GM23338 (cell line): ENCODE data around the gene PCIF1. TPM values are rescaled to one million over a fixed set of nuclear protein-coding genes. Genes with fewer than 3 reads are reported as not detected.

Experiments used
- ATAC-seq: fragments of 200-7000 bp; cut with Tn5 transposase; 3 replicates; pipeline ENCODE4 v1.9.1; 2020
- DNase-seq: peaks from one replicate; pipeline ENCODE4 v3.0.0-alpha.2; 2015; ENCODE audit warnings: low spot score
- H2AFZ ChIP-seq: fragments of 200-600 bp; sonication (generic); 2 replicates; pipeline ENCODE4 v1.8.0; 2016; ENCODE audit warnings: antibody characterized with exemption, mild to moderate bottlenecking, moderate library complexity
- H3F3A ChIP-seq: fragments of 200-600 bp; sonication (generic); replicated peaks from 2 replicates; pipeline ENCODE4 v1.8.0; 2017; ENCODE audit warnings: antibody characterized with exemption, mixed run types, low read depth
- H3K27ac ChIP-seq: fragments of 200-600 bp; sonication (generic); 2 replicates; pipeline ENCODE4 v1.6.1; 2016; ENCODE audit warnings: low read depth
- H3K27me3 ChIP-seq: fragments of 200-600 bp; sonication (generic); 2 replicates; pipeline ENCODE4 v1.8.0; 2016; ENCODE audit warnings: mild to moderate bottlenecking, mixed run types, moderate library complexity; ENCODE audit not compliant: insufficient read depth
- H3K36me3 ChIP-seq: fragments of 200-600 bp; sonication (generic); 2 replicates; pipeline ENCODE4 v1.8.0; 2016; ENCODE audit warnings: mild to moderate bottlenecking; ENCODE audit not compliant: insufficient read depth
- H3K4me1 ChIP-seq: fragments of 200-600 bp; sonication (generic); 2 replicates; pipeline ENCODE4 v1.8.0; 2016; ENCODE audit warnings: mild to moderate bottlenecking, moderate library complexity; ENCODE audit not compliant: insufficient read depth
- H3K4me2 ChIP-seq: fragments of 200-600 bp; sonication (generic); 2 replicates; pipeline ENCODE4 v1.7.1; 2017; ENCODE audit warnings: mixed run types
- H3K4me3 ChIP-seq: fragments of 200-600 bp; sonication (generic); 2 replicates; pipeline ENCODE4 v1.6.1; 2016; ENCODE audit warnings: mixed run types
- H3K79me2 ChIP-seq: fragments of 200-600 bp; sonication (generic); replicated peaks from 2 replicates; pipeline ENCODE4 v1.8.0; 2017; ENCODE audit warnings: mild to moderate bottlenecking; ENCODE audit not compliant: insufficient read depth
- H3K9me2 ChIP-seq: fragments of 200-600 bp; sonication (generic); 2 replicates; pipeline ENCODE4 v1.8.0; 2017; ENCODE audit not compliant: insufficient read depth
- H4K20me1 ChIP-seq: fragments of 200-600 bp; sonication (generic); replicated peaks from 2 replicates; pipeline ENCODE4 v1.8.0; 2017; ENCODE audit warnings: mild to moderate bottlenecking; ENCODE audit not compliant: insufficient read depth
- H3K27ac Mint-ChIP-seq: 2 replicates; pipeline ENCODE4 v1.8.0; 2020; ENCODE audit warnings: inconsistent platforms, mild to moderate bottlenecking, moderate library complexity, mixed read lengths
- H3K27me3 Mint-ChIP-seq: 3 replicates; pipeline ENCODE4 v1.8.0; 2022; ENCODE audit warnings: low read depth, mild to moderate bottlenecking, moderate library complexity, mixed read lengths, inconsistent platforms; ENCODE audit not compliant: insufficient read depth, poor library complexity
- H3K36me3 Mint-ChIP-seq: 3 replicates; pipeline ENCODE4 v1.8.0; 2021; ENCODE audit warnings: low read depth, mild to moderate bottlenecking, inconsistent platforms, moderate library complexity, mixed read lengths
- H3K4me1 Mint-ChIP-seq: 3 replicates; pipeline ENCODE4 v1.8.0; 2020; ENCODE audit warnings: mild to moderate bottlenecking, inconsistent platforms, mixed read lengths
- H3K4me3 Mint-ChIP-seq: 3 replicates; pipeline ENCODE4 v1.8.0; 2021; ENCODE audit warnings: moderate library complexity, mild to moderate bottlenecking, inconsistent platforms, mixed read lengths
- H3K9me3 Mint-ChIP-seq: 3 replicates; pipeline ENCODE4 v1.8.0; 2020; ENCODE audit warnings: moderate library complexity, mild to moderate bottlenecking, inconsistent platforms, mixed read lengths
- CREB1 ChIP-seq: fragments of 250-450 bp; sonication (Bioruptor Pico); IDR thresholded peaks from 2 replicates; pipeline ENCODE4 v1.5.0; 2020; ENCODE audit warnings: low read depth, mild to moderate bottlenecking, moderate library complexity
- ETS1 ChIP-seq: IDR thresholded peaks from 2 replicates; pipeline ENCODE4 v1.6.1; 2016; ENCODE audit warnings: antibody characterized with exemption
- EZH2 ChIP-seq: fragments of 200-600 bp; sonication (generic); IDR thresholded peaks from one replicate; pipeline ENCODE4 v1.8.0; 2017; ENCODE audit warnings: antibody characterized with exemption, mild to moderate bottlenecking, low read depth; ENCODE audit not compliant: unreplicated experiment
- EZH2phosphoT487 ChIP-seq: fragments of 200-600 bp; sonication (generic); IDR thresholded peaks from one replicate; pipeline ENCODE4 v1.8.1; 2018; ENCODE audit warnings: antibody characterized with exemption; ENCODE audit not compliant: unreplicated experiment
- JUNB ChIP-seq: IDR thresholded peaks from one replicate; pipeline ENCODE4 v1.6.1; 2016; ENCODE audit warnings: antibody characterized with exemption; ENCODE audit not compliant: unreplicated experiment
- POLR2AphosphoS5 ChIP-seq: IDR thresholded peaks from 2 replicates; pipeline ENCODE4 v1.6.1; 2016; ENCODE audit warnings: antibody characterized with exemption, low read depth
- STAT1 ChIP-seq: IDR thresholded peaks from one replicate; pipeline ENCODE4 v1.6.1; 2016; ENCODE audit warnings: antibody characterized with exemption; ENCODE audit not compliant: unreplicated experiment
- ZNF462 ChIP-seq: fragments of 250-450 bp; sonication (Bioruptor Pico); IDR thresholded peaks from 2 replicates; pipeline ENCODE4 v1.5.0; 2020; ENCODE audit warnings: mild to moderate bottlenecking, moderate library complexity
- polyA plus RNA-seq: library from polyadenylated mRNA; unstranded; fragments of >200 nt; fragmentation: Nextera tagmentation; extraction: Ambion mirVana; gene quantifications from 2 replicates; pipeline ENCODE4 v1.2.1, GENCODE V29; 2016
- total RNA-seq: library from RNA; depleted of rRNA; stranded (reverse); fragments of >200 nt; shearing (Covaris generic); gene quantifications from 2 replicates; pipeline ENCODE4 v1.2.3, GENCODE V29; 2014

Gene PCIF1
- total and polyA plus RNA-seq, 2 experiments from 2014 or later, result 26.1 to 28.3 TPM

- TF ChIP-seq ZNF462 (CRISPR knock-in tag) (no peak), EZH2 (no peak), ETS1 (no peak), CREB1 (CRISPR knock-in tag) (no peak)
These were observed 39.7 kb upstream of the PCIF1 start (continued) for GRCh38 chr20:45894797-45895196.

GRCh38 chr20:45896641-45897161, 37.8 kb upstream of the PCIF1 start:
- H3K36me3 ChIP-seq, result 0 out of 2 replicates have a peak, but pooled peaks cover 7% of the 10 kb centered on the region
- no peak overlapping the region for H3K4me3 Mint-ChIP-seq
- TF ChIP-seq POLR2AphosphoS5, result no peak; the same call in 1 of the 2 replicates
- no peak for TF ChIP-seq STAT1
- TF ChIP-seq ZNF462 (CRISPR knock-in tag), result no peak
- TF ChIP-seq EZH2phosphoT487, result no peak
- no peak for TF ChIP-seq EZH2
- TF ChIP-seq CREB1 (CRISPR knock-in tag), result no peak
- TF ChIP-seq JUNB, result no peak

More at GRCh38 chr20:45896641-45897161, 37.8 kb upstream of the PCIF1 start:
- DNase-seq (no peak), ATAC-seq (no peak)
- Mint-ChIP-seq H3K9me3 (no peaks in the 10 kb centered on the region), H3K27ac (no peak overlapping the region), H3K36me3 (peaks cover 55% of the 10 kb centered on the region), H3K27me3 (peaks cover 19% of the 10 kb centered on the region), H3K4me1 (peaks cover 8% of the 10 kb centered on the region; the same call in 1 of the 3 replicates)
- H3K4me1 ChIP-seq, result no peaks in the 10 kb centered on the region
- no peaks in the 10 kb centered on the region for H3K27me3 ChIP-seq
- H4K20me1 ChIP-seq, result no peaks in the 10 kb centered on the region; the same call in 1 of the 2 replicates
- H3K79me2 ChIP-seq, result no peaks in the 10 kb centered on the region
- 0 out of 2 replicates have a peak, but pooled peaks cover 6% of the 10 kb centered on the region for H3F3A ChIP-seq
- H3K27ac ChIP-seq, result no peak overlapping the region
- no peaks in the 10 kb centered on the region for H3K9me2 ChIP-seq
- no peak overlapping the region for H2AFZ ChIP-seq
- no peak overlapping the region for H3K4me3 ChIP-seq
- no peak overlapping the region for H3K4me2 ChIP-seq
